Measurements from ENCODE around the gene NCKAP5.

- TF ChIP-seq EZH2 (IDR thresholded peaks at IDR 0.05; ENCODE audit: insufficient read depth, poor library complexity, severe bottlenecking): no peak
- no peak for TF ChIP-seq EZH2phosphoT487 (IDR thresholded peaks at IDR 0.05; ENCODE audit: insufficient read depth, low read depth)
Measured at GRCh38 chr2:133378928-133379549, 189.2 kb downstream of the NCKAP5 start.

Measured in GM23248 (cell line).